ENCODE results near the gene TSPEAR. TPM values are rescaled to one million over a fixed set of nuclear protein-coding genes. Genes with fewer than 3 reads are reported as not detected.

Gene TSPEAR
- total RNA-seq, 2 experiments from 2014 or later = not detected

- H3K9me3 Mint-ChIP-seq (ENCODE audit: low read depth) = no peaks in the 10 kb centered on the region
- no peak overlapping the region for H3K4me3 Mint-ChIP-seq
- H3K27ac Mint-ChIP-seq = no peak overlapping the region
- ATAC-seq (no peak), DNase-seq (no peak)
- H3K36me3 Mint-ChIP-seq = no peaks in the 10 kb centered on the region
- CTCF ChIA-PET = no interaction called here
- no peaks in the 10 kb centered on the region for H3K4me1 Mint-ChIP-seq
- peaks cover 8% of the 10 kb centered on the region for H3K27me3 Mint-ChIP-seq
Observed at GRCh38 chr21:44471996-44472395, 239.4 kb downstream of the TSPEAR start.

- CTCF ChIA-PET = interaction anchor here (1.9 kb wide), 1 partner anchor 9 kb away, joined by 7 read pairs; no protein-coding TSS in a partner anchor
- DNase-seq = no peak
- no peaks in the 10 kb centered on the region for H3K9me3 Mint-ChIP-seq (ENCODE audit: low read depth)
- H3K4me1 Mint-ChIP-seq = no peaks in the 10 kb centered on the region
- ATAC-seq = no peak
- no peaks in the 10 kb centered on the region for H3K36me3 Mint-ChIP-seq
- no peak overlapping the region for H3K27ac Mint-ChIP-seq
- peaks cover 4% of the 10 kb centered on the region for H3K27me3 Mint-ChIP-seq
- no peak overlapping the region for H3K4me3 Mint-ChIP-seq
Observed at GRCh38 chr21:44471341-44471740, 240.0 kb downstream of the TSPEAR start.

- H3K4me3 Mint-ChIP-seq = no peak overlapping the region
- no peaks in the 10 kb centered on the region for H3K4me1 Mint-ChIP-seq
- no peak overlapping the region for H3K27ac Mint-ChIP-seq
- ATAC-seq (no peak), DNase-seq (no peak)
- H3K36me3 Mint-ChIP-seq = no peaks in the 10 kb centered on the region
- H3K27me3 Mint-ChIP-seq = peaks cover 4% of the 10 kb centered on the region
- no peaks in the 10 kb centered on the region for H3K9me3 Mint-ChIP-seq (ENCODE audit: low read depth)
- CTCF ChIA-PET = no interaction called here
Observed at GRCh38 chr21:44467859-44468195, 243.5 kb downstream of the TSPEAR start.

- no peak overlapping the region for H3K27ac Mint-ChIP-seq
- CTCF ChIA-PET = no interaction called here
Observed at GRCh38 chr21:44466996-44467858, 244.1 kb downstream of the TSPEAR start.

GRCh38 chr21:44466351-44466954 lies 244.9 kb downstream of the TSPEAR start:
- DNase-seq (no peak), ATAC-seq (no peak)
- no peak overlapping the region for H3K27ac Mint-ChIP-seq
- no peaks in the 10 kb centered on the region for H3K4me1 Mint-ChIP-seq
- H3K9me3 Mint-ChIP-seq (ENCODE audit: low read depth) = no peaks in the 10 kb centered on the region
- H3K36me3 Mint-ChIP-seq = no peaks in the 10 kb centered on the region
- CTCF ChIA-PET = no interaction called here
- no peak overlapping the region for H3K4me3 Mint-ChIP-seq
- H3K27me3 Mint-ChIP-seq = no peaks in the 10 kb centered on the region

More at GRCh38 chr21:44466996-44467858, 244.1 kb downstream of the TSPEAR start:
- ATAC-seq = no peak
- H3K4me3 Mint-ChIP-seq = no peak overlapping the region
- H3K36me3 Mint-ChIP-seq = no peaks in the 10 kb centered on the region
- DNase-seq = no peak
- no peaks in the 10 kb centered on the region for H3K9me3 Mint-ChIP-seq (ENCODE audit: low read depth)
- H3K4me1 Mint-ChIP-seq = no peaks in the 10 kb centered on the region
- peaks cover 3% of the 10 kb centered on the region for H3K27me3 Mint-ChIP-seq

DNA sequence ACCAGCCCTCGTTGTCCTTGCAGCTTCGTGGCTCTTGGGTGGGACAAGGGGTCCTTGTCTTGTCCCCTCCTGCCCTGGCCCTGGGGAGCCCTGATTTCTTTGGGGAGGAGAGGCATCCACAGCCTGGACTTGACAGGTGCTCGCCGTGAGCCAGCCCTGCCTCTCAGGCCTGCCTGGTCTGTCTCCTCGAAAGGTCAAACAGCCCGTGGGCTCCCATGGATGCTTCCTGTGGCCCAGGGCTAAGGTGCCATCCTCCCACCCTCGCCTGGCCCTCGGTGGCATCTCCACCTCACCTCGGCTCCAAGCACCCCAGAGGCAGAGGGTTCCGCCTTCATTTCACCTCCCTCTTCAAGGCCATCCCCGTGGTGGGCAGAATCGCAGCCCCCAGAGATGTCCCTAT lies 247.0 kb downstream of the TSPEAR start:
- H3K27me3 Mint-ChIP-seq = no peaks in the 10 kb centered on the region
- CTCF ChIA-PET = no interaction called here
- H3K9me3 Mint-ChIP-seq (ENCODE audit: low read depth) = no peaks in the 10 kb centered on the region
- H3K4me1 Mint-ChIP-seq = no peaks in the 10 kb centered on the region
- no peak overlapping the region for H3K4me3 Mint-ChIP-seq
- H3K27ac Mint-ChIP-seq = no peak overlapping the region
- ATAC-seq (no peak), DNase-seq (no peak)
- H3K36me3 Mint-ChIP-seq = no peaks in the 10 kb centered on the region

DNA sequence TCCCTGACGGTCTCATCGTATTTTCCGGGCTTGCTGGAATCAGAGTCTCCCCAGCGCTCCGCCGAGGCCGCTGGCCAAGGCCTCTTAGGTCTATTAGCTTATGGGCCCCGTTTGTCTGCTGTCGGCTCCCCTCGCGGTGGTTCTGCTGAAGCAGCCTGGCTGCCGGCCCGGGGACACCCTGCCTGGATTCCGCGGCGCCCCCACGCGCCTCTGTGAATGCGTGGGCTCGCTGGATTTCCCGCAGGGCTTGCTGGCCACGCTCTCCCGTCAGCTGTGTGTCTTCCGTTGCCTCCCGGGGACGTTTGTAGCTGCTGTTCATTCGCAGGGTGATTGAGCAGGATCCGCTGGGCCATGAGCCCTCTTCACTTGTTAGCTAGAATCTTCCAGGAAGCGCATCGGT lies 247.6 kb downstream of the TSPEAR start:
- CTCF ChIA-PET = no interaction called here
- no peak for ATAC-seq
- no peaks in the 10 kb centered on the region for H3K9me3 Mint-ChIP-seq (ENCODE audit: low read depth)

GRCh38 chr21:44462834-44463200 lies 248.6 kb downstream of the TSPEAR start:
- Mint-ChIP-seq H3K27me3 (no peaks in the 10 kb centered on the region), H3K36me3 (no peaks in the 10 kb centered on the region), H3K9me3 (ENCODE audit: low read depth) (no peaks in the 10 kb centered on the region), H3K4me1 (no peaks in the 10 kb centered on the region), H3K4me3 (no peak overlapping the region), H3K27ac (no peak overlapping the region)
- no peak for DNase-seq
- CTCF ChIA-PET = no interaction called here
- ATAC-seq = no peak

More for the DNA sequence above, 247.6 kb downstream of the TSPEAR start:
- no peak for DNase-seq
- Mint-ChIP-seq H3K4me1 (no peaks in the 10 kb centered on the region), H3K36me3 (no peaks in the 10 kb centered on the region), H3K4me3 (no peak overlapping the region), H3K27ac (no peak overlapping the region), H3K27me3 (no peaks in the 10 kb centered on the region)

- Mint-ChIP-seq H3K27ac (no peak overlapping the region), H3K27me3 (no peaks in the 10 kb centered on the region), H3K4me1 (no peaks in the 10 kb centered on the region), H3K36me3 (no peaks in the 10 kb centered on the region), H3K9me3 (ENCODE audit: low read depth) (no peaks in the 10 kb centered on the region), H3K4me3 (no peak overlapping the region)
- no peak for ATAC-seq
- DNase-seq = no peak
- CTCF ChIA-PET = no interaction called here
Observed at GRCh38 chr21:44462086-44462833, 249.1 kb downstream of the TSPEAR start.

DNA sequence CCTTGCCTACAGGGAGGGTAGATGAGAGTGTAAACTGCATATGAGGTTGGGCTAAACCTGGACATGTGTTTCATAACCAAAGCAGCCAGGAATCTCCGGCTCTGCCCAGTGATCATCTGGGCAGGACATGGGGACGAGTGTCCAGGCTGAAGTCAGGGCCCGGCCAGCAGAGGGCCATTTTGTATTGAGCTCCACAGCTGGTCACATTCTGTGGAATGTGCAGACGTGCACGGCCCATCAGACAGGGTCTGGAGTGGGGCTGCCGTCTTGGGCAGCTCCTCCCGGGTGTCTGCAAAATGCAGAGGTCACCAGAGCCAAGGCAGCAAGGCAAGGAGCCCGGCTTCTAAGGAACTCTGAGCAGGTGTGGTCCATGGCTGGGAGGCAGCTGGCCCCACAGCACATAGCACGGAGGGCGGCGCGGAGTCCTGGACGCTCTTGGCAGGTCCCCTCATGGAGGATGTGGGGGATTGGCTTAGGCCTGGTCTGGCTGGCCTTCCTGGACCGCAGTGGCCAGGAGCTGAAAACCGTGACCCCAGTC lies 249.8 kb downstream of the TSPEAR start:
- Mint-ChIP-seq H3K4me1 (peaks cover 3% of the 10 kb centered on the region), H3K9me3 (ENCODE audit: low read depth) (no peaks in the 10 kb centered on the region), H3K36me3 (no peaks in the 10 kb centered on the region), H3K4me3 (no peak overlapping the region), H3K27ac (no peak overlapping the region), H3K27me3 (no peaks in the 10 kb centered on the region)
- no peak for ATAC-seq
- CTCF ChIA-PET = no interaction called here
- DNase-seq = no peak

GRCh38 chr21:44461005-44461404 lies 250.4 kb downstream of the TSPEAR start:
- Mint-ChIP-seq H3K27me3 (no peaks in the 10 kb centered on the region), H3K4me1 (peaks cover 5% of the 10 kb centered on the region), H3K9me3 (ENCODE audit: low read depth) (no peaks in the 10 kb centered on the region), H3K36me3 (no peaks in the 10 kb centered on the region), H3K27ac (no peak overlapping the region), H3K4me3 (no peak overlapping the region)
- DNase-seq (no peak), ATAC-seq (no peak)
- CTCF ChIA-PET = no interaction called here

DNA sequence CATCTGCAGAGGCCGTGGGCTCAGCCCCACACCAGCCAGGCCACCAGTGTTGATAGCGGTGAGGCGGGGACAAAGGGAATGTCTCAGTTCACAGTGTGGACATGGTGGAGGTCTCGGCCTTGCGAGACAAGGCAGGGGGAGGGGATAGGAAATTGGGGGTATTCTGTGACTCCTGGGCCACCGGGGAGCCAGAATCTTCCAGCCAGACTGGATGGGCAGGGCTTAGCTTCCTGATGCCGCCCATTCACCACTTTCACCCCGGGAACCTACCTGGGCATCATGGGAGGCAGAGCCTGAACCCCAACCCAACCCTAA lies 251.0 kb downstream of the TSPEAR start:
- no peaks in the 10 kb centered on the region for H3K27me3 Mint-ChIP-seq
- H3K4me1 Mint-ChIP-seq = peaks cover 5% of the 10 kb centered on the region
- no peaks in the 10 kb centered on the region for H3K36me3 Mint-ChIP-seq
- H3K4me3 Mint-ChIP-seq = no peak overlapping the region
- H3K27ac Mint-ChIP-seq = no peak overlapping the region
- H3K9me3 Mint-ChIP-seq (ENCODE audit: low read depth) = no peaks in the 10 kb centered on the region
- ATAC-seq (no peak), DNase-seq (no peak)
- CTCF ChIA-PET = no interaction called here

GRCh38 chr21:44459712-44460440 lies 251.5 kb downstream of the TSPEAR start:
- Mint-ChIP-seq H3K9me3 (ENCODE audit: low read depth) (no peaks in the 10 kb centered on the region), H3K4me3 (no peak overlapping the region), H3K4me1 (peaks cover 5% of the 10 kb centered on the region), H3K27me3 (no peaks in the 10 kb centered on the region), H3K27ac (no peak overlapping the region), H3K36me3 (no peaks in the 10 kb centered on the region)
- CTCF ChIA-PET = no interaction called here
- no peak for DNase-seq
- no peak for ATAC-seq

Measured in activated CD8-positive, alpha-beta memory T cell treated with anti-CD3 and anti-CD28 coated beads, Interleukin-2, amount 10 ng/mL, durations not matched to agents 7 days and 5 days (primary cell).